CMK (cell line): ENCODE data around the gene MFSD6.
"Not testable (repeated sequence)": the region's sequence is repeated elsewhere in the genome, so short reads cannot be mapped to it uniquely, and the experiment has no call there.

Experiments used
- DNase-seq: peaks from one replicate; pipeline ENCODE4 v3.0.0-alpha.2; 2010; ENCODE audit warnings: low read depth

MFSD6 gene

GRCh38 chr2:190405995-190406394, 2.2 kb upstream of the MFSD6 start:
- DNase-seq, result no peak

DNA sequence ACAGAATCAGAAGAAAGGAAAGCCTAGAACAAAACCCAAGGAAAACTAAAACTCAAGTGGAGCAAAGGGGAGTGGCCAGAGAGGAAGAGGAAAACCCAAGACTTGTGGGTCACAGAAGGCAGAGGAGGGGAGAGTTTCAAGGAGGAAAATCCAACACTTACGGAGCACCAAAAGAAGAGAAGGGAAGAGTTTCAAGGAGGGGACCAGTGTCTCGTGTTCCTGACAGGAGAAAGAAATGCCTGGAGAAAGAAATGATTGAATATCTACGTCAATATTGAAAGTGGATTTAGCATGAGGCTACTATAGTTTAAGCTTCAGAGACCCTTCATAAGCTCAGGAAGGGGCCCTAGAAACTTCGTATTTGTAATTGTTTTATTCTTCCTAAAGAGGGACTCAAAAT, 1.4 kb upstream of the MFSD6 start:
- no peak for DNase-seq

DNA sequence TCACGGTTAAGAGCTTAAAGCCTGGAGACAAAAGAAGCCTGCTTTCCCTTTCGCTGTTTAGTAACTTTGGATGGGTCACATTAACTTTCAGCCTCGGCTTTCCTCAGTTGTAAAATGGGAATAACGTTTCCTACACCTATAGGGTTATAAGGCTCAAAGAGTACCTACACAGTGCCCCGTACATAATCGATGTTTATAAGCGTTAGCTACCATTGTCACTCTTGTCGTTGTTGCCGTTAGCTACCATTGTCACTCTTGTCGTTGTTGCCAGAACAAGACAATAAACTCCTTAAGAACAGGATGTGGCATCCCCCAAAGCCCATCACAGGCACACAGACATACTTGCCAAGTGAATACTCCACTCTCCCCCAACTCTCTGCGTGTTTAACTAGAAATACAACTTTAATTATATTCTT, 901 bp upstream of the MFSD6 start:
- no peak for DNase-seq

DNA sequence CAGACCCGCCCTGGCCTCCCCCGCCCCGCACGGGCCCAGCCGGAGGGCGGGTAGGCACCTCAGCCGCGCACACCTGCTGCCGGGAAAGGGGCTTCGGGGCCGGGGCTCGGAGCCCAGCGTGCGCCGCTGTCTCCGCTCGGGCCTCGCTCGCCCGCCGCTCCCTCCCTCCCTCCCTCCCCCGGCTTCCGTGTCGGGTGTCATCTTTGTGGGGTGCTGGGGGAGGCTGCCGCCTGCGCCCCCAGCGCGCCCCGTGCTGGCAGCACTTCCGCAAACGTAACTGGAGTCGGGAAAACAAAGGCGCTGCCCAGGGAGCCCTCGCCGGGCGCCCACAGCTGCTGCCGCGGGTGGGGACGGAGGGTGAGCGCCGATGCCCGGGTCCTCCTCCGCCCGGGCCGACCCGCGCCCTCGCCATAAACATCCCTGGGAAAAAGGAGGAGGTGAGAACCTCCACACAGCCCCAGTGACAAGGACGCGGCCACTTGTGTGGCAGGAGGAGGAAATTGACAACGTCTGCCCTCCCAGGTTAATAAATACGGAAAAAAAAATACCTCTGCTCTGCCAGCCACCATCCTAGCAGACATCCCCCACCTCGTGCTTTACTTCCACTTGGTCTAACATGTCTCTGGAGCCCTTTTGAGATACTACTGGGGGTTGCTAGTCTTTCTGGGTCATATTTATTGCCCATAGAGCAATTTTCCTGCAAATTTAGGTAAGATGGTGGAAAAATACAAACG, 550 bp downstream of the MFSD6 start:
- no peak for DNase-seq

DNA sequence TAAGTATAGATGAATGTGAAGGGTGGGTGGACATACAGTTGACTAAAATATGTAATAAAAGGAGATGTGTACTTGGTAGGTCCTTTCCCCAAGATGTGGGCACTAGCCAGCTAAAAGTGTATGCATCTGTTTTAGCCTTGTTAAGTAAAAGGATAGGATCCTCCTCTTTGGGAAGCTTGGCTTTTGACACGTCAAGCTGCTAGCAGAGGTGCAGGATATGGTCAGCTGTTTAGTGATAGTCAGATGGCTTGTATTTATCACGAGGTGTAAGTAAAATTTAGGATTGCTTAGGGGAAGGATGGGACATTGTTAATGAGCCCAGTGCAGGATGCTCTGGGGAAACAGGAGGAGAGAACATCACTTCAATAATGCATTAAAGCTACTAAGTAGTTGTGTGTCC, 1.5 kb downstream of the MFSD6 start:
- DNase-seq, result no peak

GRCh38 chr2:190410166-190410565, 2.0 kb downstream of the MFSD6 start:
- DNase-seq, result no peak

GRCh38 chr2:190412966-190413365, 4.8 kb downstream of the MFSD6 start:
- no peak for DNase-seq

GRCh38 chr2:190413421-190413820, 5.3 kb downstream of the MFSD6 start:
- DNase-seq, result no peak

GRCh38 chr2:190415251-190415650, 7.1 kb downstream of the MFSD6 start:
- no peak for DNase-seq

DNA sequence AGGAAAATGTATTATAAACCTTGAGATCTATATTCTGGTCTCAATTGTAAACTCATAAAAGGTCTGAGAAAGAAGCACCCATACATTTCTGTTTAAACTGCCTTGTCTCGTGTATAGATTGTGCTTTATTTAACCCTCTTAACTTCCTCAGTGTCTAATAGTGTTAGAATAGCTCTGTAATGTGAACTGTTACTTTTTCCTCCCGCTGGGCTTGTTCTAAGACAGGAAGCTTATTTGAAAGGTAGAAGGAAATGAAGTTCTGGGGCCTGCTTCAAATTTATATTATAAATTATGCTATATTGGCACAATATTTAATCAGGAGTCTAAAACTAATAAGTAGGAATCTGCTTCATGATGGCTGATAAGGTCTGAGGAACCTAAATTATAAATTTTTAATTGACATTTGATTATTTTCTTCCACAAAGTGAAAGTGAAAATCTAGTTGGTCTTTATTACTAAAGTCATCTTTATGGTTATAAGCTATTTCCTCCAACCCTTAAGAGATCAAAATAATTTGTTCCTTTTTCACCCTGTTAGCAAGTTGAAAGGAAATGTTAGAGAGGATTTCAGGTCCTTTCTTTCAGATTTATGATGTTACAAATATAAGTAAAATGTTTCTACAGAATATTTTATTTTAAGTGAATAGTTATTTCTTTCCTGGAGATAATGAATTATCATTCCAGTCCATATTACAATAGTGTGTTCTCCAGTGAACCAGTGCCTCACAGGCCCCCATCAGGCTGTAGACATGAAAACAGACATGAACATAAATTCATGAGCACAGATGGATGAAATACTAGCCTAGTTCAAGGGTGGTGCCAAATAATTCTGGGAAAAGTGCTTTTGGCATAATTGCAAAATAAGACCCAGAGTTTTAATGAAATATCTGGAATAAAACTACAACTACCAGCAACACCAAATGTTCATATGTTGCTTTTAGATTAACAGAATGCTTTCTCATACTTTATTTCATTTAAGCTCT, 7.9 kb downstream of the MFSD6 start:
- no peak for DNase-seq

DNA sequence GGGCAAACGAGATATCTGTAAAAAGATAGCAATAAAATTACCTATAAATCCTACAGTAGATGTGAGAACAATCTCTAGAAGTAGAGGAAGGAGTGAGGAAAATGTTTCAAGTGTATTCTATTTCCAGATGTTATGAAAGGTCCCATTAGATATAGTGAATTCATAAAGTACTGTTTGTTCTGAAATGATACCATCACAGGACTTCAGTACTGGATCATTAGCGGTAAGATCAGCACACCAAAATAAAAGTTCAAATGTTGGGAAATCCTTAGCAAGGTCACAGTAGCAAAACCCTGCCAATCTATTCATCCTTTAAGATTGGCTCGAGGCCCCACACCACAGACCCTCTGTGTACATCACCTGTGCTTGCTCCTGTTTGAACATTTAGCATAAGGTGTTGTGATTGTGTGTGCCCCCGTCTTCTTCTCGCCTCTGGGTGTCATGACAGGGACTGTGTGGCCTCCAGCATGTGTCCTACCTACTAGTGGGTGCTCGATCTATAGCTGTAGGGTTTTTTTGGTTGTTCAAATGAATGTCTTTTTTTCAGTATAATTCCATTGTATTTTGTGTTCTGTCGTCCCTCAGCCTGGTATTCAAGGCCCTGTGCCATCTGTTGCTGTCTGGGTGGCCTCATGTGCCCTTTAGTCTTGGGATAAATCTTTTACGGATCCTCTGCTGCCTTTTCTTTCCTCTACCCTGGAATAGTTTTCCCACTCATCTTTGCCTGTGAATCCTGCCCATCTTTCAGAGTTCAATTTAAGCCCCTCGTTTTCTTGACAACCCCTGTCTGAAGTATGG, 9.1 kb downstream of the MFSD6 start:
- no peak for DNase-seq

DNA sequence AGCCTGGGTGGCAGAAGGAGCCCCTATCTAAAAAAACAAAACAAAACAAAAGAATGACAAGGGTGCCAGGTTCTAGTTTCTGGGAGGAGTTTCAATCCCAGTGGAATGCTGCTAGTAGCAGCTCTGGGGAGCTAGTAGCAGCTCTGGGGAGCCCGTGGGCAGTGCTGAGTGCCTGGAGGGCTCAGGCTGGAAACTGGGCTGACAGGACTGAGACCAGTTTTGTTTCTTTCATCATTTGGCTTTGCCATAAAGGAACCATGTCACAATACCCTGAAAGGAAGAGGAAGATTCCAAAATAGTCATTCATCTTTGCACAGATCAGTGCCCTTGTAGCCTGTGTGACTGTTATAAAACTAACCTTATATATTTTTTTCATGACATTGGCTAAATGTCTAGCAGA, 10.6 kb downstream of the MFSD6 start:
- no peak for DNase-seq

GRCh38 chr2:190420801-190421200, 12.6 kb downstream of the MFSD6 start:
- no peak for DNase-seq

DNA sequence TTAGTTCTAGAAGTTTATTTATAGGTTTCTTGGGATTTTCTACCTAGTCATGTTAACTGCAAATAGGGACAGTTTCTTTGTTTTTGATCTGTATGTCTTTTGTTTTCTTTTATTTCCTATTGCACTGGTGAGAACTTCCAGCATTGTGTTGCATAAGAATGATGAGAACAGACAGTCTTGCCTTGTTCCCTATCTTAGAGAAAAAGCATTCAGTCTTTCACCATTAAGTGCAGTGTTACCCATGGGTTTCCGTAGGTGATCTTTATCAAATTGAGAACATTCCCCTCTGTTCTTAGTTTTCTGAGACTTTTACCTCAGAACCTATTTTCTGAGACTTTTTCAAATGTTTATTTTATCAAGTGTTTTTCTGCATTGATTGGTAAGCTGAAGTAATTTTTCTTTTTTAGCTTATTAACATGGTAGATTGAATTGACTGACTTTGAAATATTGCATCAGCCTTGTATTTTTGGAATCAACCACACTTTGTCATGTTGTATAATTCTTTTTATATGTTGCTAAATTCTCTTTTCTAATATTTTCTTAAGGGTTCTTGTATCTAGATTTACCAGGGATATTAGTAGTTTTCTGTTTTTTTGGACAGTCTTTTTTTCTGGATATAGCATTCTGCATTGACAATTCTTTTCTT, 17.2 kb downstream of the MFSD6 start:
- no peak for DNase-seq

GRCh38 chr2:190425883-190426658, 17.9 kb downstream of the MFSD6 start:
- DNase-seq, result no peak

- not testable (repeated sequence) for DNase-seq
Measured at GRCh38 chr2:190430866-190431265, 22.7 kb downstream of the MFSD6 start.

DNA sequence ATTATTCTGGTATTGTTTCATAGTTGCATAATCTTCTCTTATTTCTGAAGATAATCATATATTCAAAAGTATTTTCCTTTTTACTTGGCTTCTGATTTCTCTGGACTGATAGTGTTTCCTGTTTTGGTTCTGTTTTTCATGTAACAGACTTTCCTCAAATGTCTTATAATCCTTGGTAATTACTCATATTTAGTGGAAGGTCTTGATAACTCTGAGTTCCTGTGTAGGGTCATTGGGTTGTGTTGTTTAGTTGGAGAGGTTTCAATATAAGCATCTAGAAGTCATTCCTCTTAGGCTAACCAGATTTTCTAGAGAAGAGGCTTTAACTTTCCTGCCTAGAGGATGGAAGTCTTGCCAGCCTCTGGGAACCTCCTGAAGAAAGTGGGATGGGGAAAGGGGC, 23.8 kb downstream of the MFSD6 start:
- no peak for DNase-seq

GRCh38 chr2:190432567-190433231, 24.5 kb downstream of the MFSD6 start:
- no peak for DNase-seq

DNA sequence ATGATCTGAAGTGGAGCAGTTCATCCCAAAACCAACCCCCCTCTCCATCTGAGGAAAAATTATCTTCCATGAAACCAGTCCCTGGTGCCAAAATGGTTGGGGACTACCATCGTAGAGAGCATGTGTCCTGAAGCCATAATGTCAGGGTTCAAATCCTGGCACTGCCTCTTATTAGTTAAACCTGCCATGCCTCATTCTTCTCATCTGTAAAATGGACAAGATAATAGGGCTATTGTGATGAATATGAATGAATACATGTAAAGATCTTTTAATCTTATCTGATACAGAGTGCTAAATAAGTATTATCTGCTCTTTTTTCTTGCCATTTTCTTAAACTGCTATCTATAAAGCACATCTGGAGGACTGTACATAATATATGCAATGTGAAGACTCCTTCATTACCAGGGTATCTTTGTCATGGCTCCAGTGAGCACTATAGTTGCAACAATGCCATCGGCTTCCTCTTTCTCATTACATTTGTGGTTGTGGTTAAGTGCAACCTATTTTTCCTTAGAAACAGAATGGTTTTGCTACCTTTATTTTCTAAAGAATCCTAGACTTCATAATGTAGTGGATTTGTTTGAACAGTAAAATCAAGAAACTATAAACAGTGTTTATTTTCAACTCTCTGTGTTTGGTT, 27.0 kb downstream of the MFSD6 start:
- DNase-seq, result peak; percentile 21

GRCh38 chr2:190436557-190436956, 28.4 kb downstream of the MFSD6 start:
- DNase-seq, result no peak
